Iris pigment epithelial cell (primary cell): ENCODE results near the gene MAP3K1.
"Not testable (repeated sequence)": the region's sequence is repeated elsewhere in the genome, so short reads cannot be mapped to it uniquely, and the experiment has no call there.

Experiments used
- DNase-seq: peaks from one replicate; pipeline ENCODE4 v3.0.0-alpha.2; 2011; ENCODE audit warnings: low read depth

MAP3K1 gene

GRCh38 chr5:56816546-56817081 is 1.3 kb downstream of the MAP3K1 start:
- peak; percentile 50 for DNase-seq

DNA sequence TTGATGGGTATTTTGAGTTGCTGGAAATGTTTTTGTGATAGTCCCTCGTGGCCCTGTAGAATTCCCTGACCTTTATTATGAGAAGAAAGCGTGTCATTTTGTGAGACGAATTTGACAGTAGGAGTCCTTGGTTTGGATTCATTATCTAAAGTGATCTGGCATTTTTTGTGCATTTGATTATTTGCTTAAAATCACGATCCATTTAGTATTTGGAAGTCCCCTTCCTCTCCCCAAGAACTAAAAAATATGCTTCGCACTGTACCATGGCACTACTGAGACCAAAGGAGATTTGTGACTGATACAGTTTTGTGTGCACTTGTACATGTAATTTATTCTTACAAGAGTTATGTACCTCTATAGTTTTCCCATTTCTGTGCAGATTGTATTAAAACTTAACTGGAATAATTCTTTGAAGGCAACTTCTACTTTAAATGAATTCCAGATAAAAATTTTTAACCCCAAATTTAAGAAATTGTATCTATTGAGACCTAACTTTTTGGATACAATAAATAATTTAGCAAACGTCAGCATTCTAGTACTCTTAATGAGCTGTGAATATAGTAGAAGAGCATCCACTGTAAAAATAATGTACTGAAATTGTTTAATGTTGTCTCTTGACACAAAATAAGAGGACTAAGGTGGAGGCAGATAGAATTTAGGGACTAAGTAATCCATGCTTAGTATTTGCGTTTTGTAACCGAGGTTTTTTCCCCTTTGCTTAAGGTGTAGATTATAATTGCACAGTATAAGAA is 2.1 kb downstream of the MAP3K1 start:
- DNase-seq, result no peak

- peak; percentile 42 for DNase-seq
Observed at GRCh38 chr5:56818450-56819037, 3.2 kb downstream of the MAP3K1 start.

DNA sequence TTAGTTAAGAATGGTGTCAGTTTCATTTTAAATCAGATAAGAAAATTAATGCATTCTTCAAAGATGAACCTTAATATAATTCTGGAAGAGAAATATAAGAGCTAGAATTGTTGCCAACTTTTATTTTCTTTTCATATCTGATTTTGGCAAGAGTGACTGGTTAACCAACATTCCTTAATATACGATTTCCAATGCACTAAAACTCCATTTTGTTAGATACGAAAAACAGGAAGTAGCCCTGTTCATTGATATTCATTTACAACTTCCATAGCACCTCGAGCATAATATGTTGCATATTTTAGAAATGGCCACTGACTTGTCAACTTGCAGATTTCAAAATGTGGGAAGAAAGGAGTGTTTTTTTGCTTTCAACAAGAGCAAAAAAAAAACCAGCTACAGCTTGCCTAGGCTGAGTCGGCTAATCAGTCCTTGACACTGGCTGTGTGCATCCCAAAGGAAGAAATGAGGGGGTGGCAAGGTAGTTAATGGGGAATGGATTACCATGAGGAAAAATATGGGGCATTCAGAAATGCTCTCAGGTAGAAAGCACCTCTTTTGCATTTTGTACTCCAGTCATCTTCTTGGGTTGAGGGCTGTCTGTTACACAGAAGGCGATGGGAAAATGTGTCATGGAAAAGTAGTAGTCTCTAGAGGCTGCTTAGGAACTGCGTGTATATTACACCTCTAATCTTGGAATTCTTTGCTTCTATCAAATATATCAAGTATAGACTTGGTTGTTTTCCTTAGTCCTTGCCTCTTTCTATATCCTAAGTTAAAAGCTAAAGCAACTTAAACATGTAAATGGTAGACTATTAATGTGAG is 3.9 kb downstream of the MAP3K1 start:
- peak; percentile 17 for DNase-seq

GRCh38 chr5:56821868-56822267 is 6.5 kb downstream of the MAP3K1 start:
- not testable (repeated sequence) for DNase-seq

DNA sequence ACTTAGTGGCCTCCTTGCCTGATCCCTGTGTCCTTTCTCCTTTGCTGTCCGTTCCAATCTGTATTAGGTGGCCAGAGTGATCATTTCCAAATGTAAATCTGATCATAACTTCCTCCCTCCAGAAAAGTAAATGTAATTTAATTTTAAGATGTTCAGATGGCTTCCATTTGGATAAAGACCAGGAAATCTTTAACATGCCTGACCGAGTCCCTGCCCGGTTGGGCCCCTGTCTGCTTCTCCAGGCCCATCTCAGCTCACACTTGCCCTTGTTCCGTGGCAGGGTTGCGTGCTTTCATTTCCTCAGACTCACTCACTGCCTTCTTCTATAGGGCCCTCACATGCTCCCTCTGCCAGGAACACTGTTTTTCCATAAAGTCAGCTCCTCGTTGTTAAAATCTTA is 7.6 kb downstream of the MAP3K1 start:
- DNase-seq, result no peak

DNA sequence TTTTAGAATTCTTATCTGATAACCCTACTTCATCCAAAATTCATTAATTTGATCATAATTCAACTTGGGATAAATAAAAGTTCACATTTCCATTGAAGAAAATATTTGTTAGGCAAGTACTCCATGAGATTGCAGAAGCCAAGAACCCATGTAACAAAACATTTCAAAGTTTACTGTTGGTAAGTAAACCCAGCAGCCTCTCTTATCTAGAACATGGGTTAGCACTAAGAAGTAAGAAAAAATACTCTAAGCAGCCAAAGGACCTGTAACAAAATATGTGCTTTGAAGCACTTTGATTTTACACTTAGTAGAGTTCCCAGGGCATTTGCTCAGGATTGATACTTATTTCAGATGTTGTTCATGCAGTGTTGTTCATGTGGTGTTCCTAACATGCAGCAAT is 8.7 kb downstream of the MAP3K1 start:
- DNase-seq, result no peak

DNA sequence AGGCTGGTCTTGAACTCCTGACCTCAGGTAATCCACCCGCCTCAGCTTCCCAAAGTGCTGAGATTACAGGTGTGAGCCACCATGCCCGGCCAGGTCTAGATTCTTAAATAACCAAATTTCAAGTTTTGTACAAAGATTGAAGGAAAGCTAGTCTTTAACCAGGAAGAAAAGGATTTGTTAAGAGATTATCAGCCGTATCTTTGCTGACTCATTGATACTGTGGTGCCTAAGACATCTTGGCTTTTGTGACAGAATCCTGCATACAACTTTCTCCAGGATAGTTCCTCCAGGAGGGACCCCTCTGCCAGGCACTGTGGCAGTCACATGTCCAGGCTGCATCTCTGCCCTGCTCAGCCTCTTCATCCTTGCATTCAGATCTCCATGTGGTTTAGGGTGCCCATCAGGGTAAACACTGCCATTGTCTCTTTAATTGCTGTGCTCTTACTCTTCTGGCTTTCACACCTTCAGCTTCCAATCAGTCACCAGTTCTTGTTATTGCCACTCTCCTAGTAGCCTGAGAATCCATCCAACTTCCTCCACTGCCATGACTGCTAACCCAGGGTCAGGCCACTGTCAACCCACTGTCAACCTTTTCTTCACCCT is 10.0 kb downstream of the MAP3K1 start:
- DNase-seq, result no peak

DNA sequence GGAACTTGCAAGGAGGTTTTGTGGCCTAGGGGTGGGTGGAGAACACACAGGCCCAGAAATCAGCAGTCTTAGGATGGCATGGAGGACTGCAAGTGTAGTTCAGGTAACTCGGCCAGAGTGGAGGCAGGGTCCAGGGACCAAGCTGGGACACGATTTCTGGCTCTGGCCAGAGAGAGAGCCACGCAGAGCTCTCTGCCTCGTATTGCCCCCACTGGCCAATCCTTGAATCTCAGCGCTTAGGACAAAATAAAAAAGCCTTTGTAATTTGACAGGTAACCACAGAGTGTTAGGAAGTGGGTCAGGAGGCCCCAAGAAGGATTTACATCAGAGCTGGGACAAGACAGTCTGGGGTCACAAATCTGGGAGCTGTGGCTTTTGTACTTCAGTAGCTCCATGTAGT is 11.7 kb downstream of the MAP3K1 start:
- DNase-seq, result no peak

DNA sequence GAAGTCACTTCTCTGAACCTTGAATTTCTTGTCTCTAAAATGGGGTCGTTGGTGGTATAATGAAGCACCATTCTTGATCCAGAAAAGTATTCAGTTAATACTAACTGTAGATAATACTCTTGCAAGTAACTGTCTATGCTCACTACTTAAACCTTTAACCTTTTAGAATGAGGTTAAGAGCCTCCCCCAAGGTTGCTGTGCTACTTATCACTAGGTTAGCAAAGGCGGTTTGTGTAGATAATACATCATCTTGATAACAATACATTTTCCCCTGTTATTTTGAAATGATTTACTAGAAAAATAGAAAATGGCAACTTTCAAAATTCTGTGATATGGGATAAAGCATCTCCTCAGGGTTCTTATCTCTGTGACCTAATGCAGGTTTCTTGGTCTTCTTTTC is 12.6 kb downstream of the MAP3K1 start:
- DNase-seq, result no peak

- DNase-seq, result no peak
Observed at GRCh38 chr5:56829137-56829908, 14.0 kb downstream of the MAP3K1 start.

GRCh38 chr5:56831773-56832172 is 16.4 kb downstream of the MAP3K1 start:
- no peak for DNase-seq

GRCh38 chr5:56833325-56833724 is 18.0 kb downstream of the MAP3K1 start:
- no peak for DNase-seq

DNA sequence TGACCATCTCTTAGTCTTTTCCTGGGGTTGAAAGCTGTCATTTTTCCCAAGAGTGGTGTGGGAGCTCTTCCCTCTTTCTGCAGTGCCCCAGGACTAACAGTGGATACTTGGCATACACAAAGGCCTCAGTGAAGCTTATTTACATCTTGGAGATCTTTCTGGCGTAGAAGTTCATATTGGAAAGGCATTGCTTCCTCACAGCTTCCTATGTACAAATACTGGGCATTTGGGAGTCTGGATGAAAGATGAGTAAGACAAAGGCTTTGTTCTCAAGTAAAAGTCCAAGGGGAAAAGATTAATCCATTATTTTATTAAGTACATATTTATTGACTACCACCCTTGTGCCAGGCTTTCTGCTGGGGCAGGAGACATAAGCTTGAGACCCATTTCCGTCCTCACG is 22.0 kb downstream of the MAP3K1 start:
- DNase-seq, result no peak

DNA sequence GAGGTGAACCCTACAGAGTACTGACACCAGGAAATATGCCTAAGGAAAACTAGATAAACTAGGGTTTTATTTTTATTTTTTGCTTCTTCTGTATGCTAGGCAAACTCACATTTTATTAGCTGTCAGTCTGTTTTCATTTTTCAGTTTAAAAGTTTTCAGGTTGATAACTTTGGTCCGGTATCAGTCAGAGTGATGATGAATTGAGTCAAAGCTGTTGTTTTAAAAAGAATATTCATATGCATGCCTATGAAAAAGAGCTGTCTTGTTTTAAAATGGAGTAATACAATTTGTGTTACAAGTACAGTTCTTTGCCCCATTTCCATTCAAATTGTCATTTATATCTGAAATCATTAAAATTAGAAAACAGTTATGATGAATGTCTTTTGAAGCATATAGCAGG is 22.6 kb downstream of the MAP3K1 start:
- no peak for DNase-seq

GRCh38 chr5:56838409-56839039 is 23.2 kb downstream of the MAP3K1 start:
- DNase-seq, result peak; percentile 65

DNA sequence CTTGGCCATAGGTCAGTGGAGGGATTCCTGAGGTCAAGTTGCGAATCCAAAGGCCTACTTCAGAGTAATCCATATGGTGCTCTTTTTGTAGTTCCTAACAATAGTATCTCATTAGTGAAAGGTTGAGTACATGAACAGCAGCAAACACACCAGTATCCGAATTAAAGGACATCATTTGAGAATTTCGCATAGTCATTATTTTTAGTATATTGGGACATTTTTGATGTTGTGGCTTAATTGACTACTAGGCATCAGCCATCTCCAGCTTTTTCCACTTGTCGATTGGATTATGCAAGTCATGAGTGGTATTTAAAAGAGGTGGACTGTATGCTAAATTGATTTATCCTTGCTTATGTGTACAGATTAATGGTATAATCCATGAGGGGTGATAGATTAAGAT is 23.7 kb downstream of the MAP3K1 start:
- DNase-seq, result no peak

GRCh38 chr5:56840597-56840996 is 25.2 kb downstream of the MAP3K1 start:
- DNase-seq, result no peak

DNA sequence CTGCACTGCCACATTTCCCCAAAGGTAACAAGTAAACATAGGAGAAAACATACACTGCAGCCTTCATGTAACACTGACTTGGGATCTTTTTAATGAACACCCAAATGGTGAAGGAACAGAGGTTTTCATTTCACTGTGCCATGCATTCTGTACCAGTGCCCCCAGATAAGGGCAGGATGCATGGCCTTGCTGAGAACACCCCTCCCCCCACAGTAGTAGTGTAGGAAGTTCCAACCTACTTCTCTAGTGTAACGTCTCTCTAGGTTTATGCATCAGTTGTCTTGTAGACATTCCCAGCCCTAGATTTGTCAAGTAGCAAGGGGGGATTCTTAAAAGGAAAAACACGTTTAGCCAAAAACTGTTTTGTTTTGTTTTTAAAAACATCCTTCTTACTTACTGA is 29.9 kb downstream of the MAP3K1 start:
- no peak for DNase-seq

DNA sequence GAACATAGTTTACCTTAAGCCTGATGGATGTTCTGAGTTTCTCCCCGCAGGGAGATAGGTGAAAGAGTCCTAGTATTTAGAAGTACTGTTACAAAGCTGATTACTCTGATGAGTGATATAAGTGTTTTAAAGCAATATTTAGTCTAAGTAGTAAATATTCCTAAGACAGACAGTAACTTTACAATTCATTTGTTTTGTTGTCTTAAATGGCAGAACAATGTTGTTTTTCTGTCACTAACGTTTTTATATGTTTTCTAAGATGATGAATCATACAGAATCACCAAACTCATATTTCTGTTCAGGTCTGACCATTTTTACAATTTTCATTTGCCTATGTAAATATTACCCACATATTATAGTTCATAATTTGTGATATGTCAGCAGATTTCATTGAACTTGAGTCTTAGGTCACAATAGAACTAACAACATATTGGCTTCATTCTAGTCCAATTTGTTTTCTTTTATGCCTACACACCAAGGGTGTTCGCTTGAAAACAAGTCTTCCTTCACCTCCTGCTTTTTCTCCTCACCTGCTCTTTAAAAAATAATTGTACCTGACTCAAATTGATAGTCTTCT is 30.6 kb downstream of the MAP3K1 start:
- DNase-seq, result no peak

DNA sequence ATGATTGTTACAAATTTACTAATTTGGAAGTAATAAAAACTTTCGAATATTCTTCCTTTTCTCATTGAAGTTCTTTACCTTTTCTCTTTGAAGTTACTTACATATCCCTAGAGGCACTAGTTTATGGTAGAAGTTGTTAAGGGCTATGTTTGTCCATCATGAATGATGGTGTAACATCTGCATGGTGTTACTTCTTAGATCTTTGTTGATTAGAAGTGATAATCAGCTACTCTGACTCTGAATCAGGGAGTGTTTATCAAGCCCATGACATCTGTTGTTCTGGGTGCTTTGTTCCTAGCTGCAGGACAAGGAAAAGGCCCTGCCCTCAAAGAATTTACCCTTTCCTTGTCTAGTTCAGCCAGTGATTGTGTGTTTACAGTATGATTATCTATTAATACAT is 32.9 kb downstream of the MAP3K1 start:
- no peak for DNase-seq
